Smooth muscle cell (in vitro differentiated cells): ENCODE results near the gene MGLL. TPM values are rescaled to one million over a fixed set of nuclear protein-coding genes. Genes with fewer than 3 reads are reported as not detected.

Experiments used
- DNase-seq: peaks from one replicate; lab custom pipeline; 2025; ENCODE audit not compliant: unreplicated experiment; lab: John Stamatoyannopoulos, UW
- H2AFZ ChIP-seq: fragments of 200-600 bp; sonication (generic); 2 replicates; pipeline ENCODE4 v1.6.0; 2016; ENCODE audit warnings: antibody characterized with exemption, low read depth, mild to moderate bottlenecking
- H3F3A ChIP-seq: fragments of 200-600 bp; sonication (generic); 2 replicates; pipeline ENCODE4 v1.6.0; 2017; ENCODE audit warnings: antibody characterized with exemption, low read depth
- H3K27ac ChIP-seq: fragments of 200-600 bp; sonication (generic); 2 replicates; pipeline ENCODE4 v1.5.1; 2016; ENCODE audit warnings: low read depth, mild to moderate bottlenecking
- H3K27me3 ChIP-seq: fragments of 200-600 bp; sonication (generic); 2 replicates; pipeline ENCODE4 v1.6.1; 2016; ENCODE audit warnings: low read depth, mild to moderate bottlenecking
- H3K36me3 ChIP-seq: fragments of 200-600 bp; sonication (generic); 2 replicates; pipeline ENCODE4 v1.5.1; 2016; ENCODE audit warnings: low read depth
- H3K4me1 ChIP-seq: fragments of 200-600 bp; sonication (generic); 2 replicates; pipeline ENCODE4 v1.5.1; 2016; ENCODE audit warnings: low read depth
- H3K4me2 ChIP-seq: fragments of 200-600 bp; sonication (generic); 2 replicates; pipeline ENCODE4 v1.6.0; 2016; ENCODE audit warnings: mild to moderate bottlenecking
- H3K4me3 ChIP-seq: fragments of 200-600 bp; sonication (generic); 2 replicates; pipeline ENCODE4 v1.5.1; 2016; ENCODE audit warnings: mild to moderate bottlenecking
- H3K79me2 ChIP-seq: fragments of 200-600 bp; sonication (generic); 2 replicates; pipeline ENCODE4 v1.6.0; 2016; ENCODE audit warnings: low read depth, mild to moderate bottlenecking
- H3K9ac ChIP-seq: fragments of 200-600 bp; sonication (generic); 2 replicates; pipeline ENCODE4 v1.6.0; 2016; ENCODE audit warnings: low read depth
- H3K9me3 ChIP-seq: fragments of 200-600 bp; sonication (generic); replicated peaks from 2 replicates; pipeline ENCODE4 v1.5.1; 2016; ENCODE audit warnings: low read depth
- H4K20me1 ChIP-seq: fragments of 200-600 bp; sonication (generic); 2 replicates; pipeline ENCODE4 v1.6.0; 2016; ENCODE audit warnings: low read depth
- CTCF ChIP-seq: fragments of 200-600 bp; sonication (generic); IDR thresholded peaks from 2 replicates; pipeline ENCODE4 v1.5.1; 2017; ENCODE audit warnings: borderline replicate concordance, mild to moderate bottlenecking, antibody characterized with exemption; ENCODE audit not compliant: insufficient read depth, poor library complexity, severe bottlenecking
- WGBS: methylation state at CpG from one replicate; pipeline ENCODE4 v1.1.7; 2016; ENCODE audit warnings: low lambda C conversion rate; 5-methylcytosine and 5-hydroxymethylcytosine counted together
- polyA plus RNA-seq: library from polyadenylated mRNA; unstranded; fragments of >200 nt; fragmentation: Nextera tagmentation; extraction: Ambion mirVana; gene quantifications from 2 replicates; pipeline ENCODE4 v1.2.1, GENCODE V29; 2016
- total RNA-seq: library from RNA; depleted of rRNA; stranded (reverse); fragments of >200 nt; gene quantifications from 2 replicates; pipeline ENCODE4 v1.2.3, GENCODE V29; 2014

MGLL gene
- total and polyA plus RNA-seq, 2 experiments from 2014 or later, result 13.6 to 22.5 TPM

DNA sequence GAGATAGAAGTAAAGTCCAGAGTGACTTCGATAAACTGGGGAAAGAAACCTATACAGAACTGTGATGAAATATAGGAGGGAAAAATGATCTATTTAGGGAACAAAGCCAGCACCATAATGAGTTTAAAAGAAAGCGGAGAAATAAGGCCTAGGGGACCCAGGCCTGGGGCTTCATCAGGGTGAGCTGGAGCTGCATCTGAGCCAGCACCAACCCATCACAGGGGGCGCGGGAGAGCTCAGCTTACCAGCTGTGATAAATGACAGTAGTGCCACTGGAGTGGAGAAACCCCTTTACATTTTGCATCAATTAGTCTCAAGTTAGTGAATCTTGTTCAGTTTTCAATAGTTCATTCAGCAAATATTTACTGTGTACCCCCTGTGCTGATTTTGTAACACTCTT, 172.1 kb downstream of the MGLL start:
- WGBS, result 93% methylated on average over 4 of the region's 4 CpGs

DNA sequence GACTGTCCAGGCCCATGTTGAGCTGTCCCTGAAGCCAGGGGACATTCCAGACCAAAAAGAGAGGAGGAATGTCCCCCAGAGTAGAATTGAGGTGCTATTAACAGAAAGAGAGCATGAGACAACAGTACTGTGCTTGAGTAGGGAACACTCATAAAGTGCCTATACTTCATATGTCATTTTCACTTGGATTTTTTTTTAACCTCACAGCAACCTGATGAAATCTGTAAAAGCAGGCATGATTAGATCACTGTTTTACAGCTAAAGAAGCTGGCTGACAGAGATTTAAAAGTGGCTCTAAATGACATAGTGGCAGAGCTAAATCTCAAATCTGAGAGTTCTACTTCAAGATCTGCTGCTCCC, 174.5 kb downstream of the MGLL start:
- Histone ChIP-seq H3K79me2 (no peaks in the 10 kb centered on the region), H3K27me3 (no peaks in the 10 kb centered on the region), H3K9me3 (no peaks in the 10 kb centered on the region), H3K9ac (no peak overlapping the region), H3F3A (no peaks in the 10 kb centered on the region), H3K4me1 (no peaks in the 10 kb centered on the region), H3K4me2 (no peak overlapping the region), H3K36me3 (no peaks in the 10 kb centered on the region), H2AFZ (no peak overlapping the region), H4K20me1 (no peaks in the 10 kb centered on the region), H3K4me3 (no peak overlapping the region), H3K27ac (no peak overlapping the region)
- TF ChIP-seq CTCF, result no peak
- DNase-seq, result no peak

More for the DNA sequence above, 172.1 kb downstream of the MGLL start:
- Histone ChIP-seq H3F3A (no peaks in the 10 kb centered on the region), H3K4me3 (no peak overlapping the region), H3K27me3 (no peaks in the 10 kb centered on the region), H2AFZ (no peak overlapping the region), H3K9ac (no peak overlapping the region), H3K4me2 (no peak overlapping the region), H3K36me3 (no peaks in the 10 kb centered on the region), H3K79me2 (no peaks in the 10 kb centered on the region), H3K9me3 (no peaks in the 10 kb centered on the region), H3K4me1 (no peaks in the 10 kb centered on the region), H4K20me1 (no peaks in the 10 kb centered on the region), H3K27ac (no peak overlapping the region)
- no peak for DNase-seq
- TF ChIP-seq CTCF, result no peak

DNA sequence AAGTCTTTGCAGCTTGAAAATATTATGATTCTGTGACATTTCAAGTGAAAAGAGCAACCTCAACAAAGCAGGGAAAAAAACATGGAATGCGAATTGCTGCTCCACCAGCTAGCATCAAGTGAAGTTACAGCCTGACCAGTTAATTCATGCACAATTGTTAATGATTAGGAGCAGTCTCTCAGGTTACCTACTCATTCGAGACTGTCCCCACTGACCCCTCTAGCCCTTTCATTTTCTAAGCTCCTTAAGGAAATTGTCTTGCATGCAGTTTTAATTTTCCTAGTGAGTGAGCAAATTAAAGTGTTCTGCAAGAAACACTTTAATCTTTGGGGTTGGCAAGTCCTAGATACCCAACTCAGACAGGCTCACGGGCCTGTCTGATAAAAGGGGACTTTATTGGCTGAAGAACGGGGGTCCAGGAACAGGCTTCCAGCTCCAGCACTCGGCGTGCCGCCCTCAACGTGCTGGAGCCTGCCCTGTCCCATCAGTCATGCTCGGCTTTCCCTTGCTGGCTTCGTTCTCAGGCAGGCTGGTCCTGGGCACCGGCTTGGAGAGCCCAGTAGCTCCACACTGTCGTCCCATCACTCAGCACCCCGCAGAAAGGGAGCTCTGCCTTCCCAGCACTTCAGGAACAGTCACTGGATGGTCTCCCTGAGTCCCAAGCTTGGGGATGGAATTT, 175.0 kb downstream of the MGLL start:
- WGBS, result 93% methylated on average over 13 of the region's 13 CpGs
- H3K27me3 ChIP-seq, result no peaks in the 10 kb centered on the region
- no peaks in the 10 kb centered on the region for H4K20me1 ChIP-seq
- no peaks in the 10 kb centered on the region for H3K9me3 ChIP-seq
- H3F3A ChIP-seq, result no peaks in the 10 kb centered on the region
- H3K4me2 ChIP-seq, result no peak overlapping the region
- H3K79me2 ChIP-seq, result no peaks in the 10 kb centered on the region
- no peaks in the 10 kb centered on the region for H3K36me3 ChIP-seq
- H3K9ac ChIP-seq, result no peak overlapping the region
- no peak for TF ChIP-seq CTCF
- no peak overlapping the region for H3K27ac ChIP-seq
- no peak for DNase-seq
- no peak overlapping the region for H3K4me3 ChIP-seq
- H3K4me1 ChIP-seq, result no peaks in the 10 kb centered on the region
- H2AFZ ChIP-seq, result no peak overlapping the region

GRCh38 chr3:127646501-127647046, 175.7 kb downstream of the MGLL start:
- H3K27ac ChIP-seq, result no peak overlapping the region
- H3K4me2 ChIP-seq, result no peak overlapping the region
- H3K36me3 ChIP-seq, result no peaks in the 10 kb centered on the region
- no peak for TF ChIP-seq CTCF
- H3K4me1 ChIP-seq, result no peaks in the 10 kb centered on the region
- 92% methylated on average over 10 of the region's 10 CpGs for WGBS
- H3K9ac ChIP-seq, result no peak overlapping the region
- H3K27me3 ChIP-seq, result no peaks in the 10 kb centered on the region
- no peak overlapping the region for H2AFZ ChIP-seq
- H3K4me3 ChIP-seq, result no peak overlapping the region
- no peaks in the 10 kb centered on the region for H3K9me3 ChIP-seq
- no peaks in the 10 kb centered on the region for H3F3A ChIP-seq
- no peak for DNase-seq
- H3K79me2 ChIP-seq, result no peaks in the 10 kb centered on the region
- no peaks in the 10 kb centered on the region for H4K20me1 ChIP-seq
